NT2/D1 (cell line): ENCODE results near the gene MYOF.
"Not testable (repeated sequence)": the region's sequence is repeated elsewhere in the genome, so short reads cannot be mapped to it uniquely, and the experiment has no call there.

Experiments
- DNase-seq: peaks from one replicate; pipeline ENCODE4 v3.0.0-alpha.2; 2011; ENCODE audit warnings: low read depth, low spot score
- H3K27me3 ChIP-seq: 2 replicates; pipeline ENCODE4 v1.6.0; 2011; ENCODE audit warnings: mild to moderate bottlenecking; ENCODE audit not compliant: insufficient read length, insufficient read depth
- H3K36me3 ChIP-seq: 2 replicates; pipeline ENCODE4 v1.6.1; 2011; ENCODE audit warnings: mild to moderate bottlenecking, low read length, mixed read lengths; ENCODE audit not compliant: insufficient read depth, insufficient read length
- H3K4me1 ChIP-seq: 2 replicates; pipeline ENCODE4 v1.5.1; 2011; ENCODE audit not compliant: insufficient read depth, insufficient read length
- H3K4me3 ChIP-seq: 2 replicates; pipeline ENCODE4 v1.5.1; 2011; ENCODE audit warnings: low read depth; ENCODE audit not compliant: insufficient read length
- H3K9ac ChIP-seq: 2 replicates; pipeline ENCODE4 v1.6.0; 2011; ENCODE audit warnings: low read depth; ENCODE audit not compliant: insufficient read length
- H3K9me3 ChIP-seq: 2 replicates; pipeline ENCODE4 v1.5.1; 2011; ENCODE audit warnings: mild to moderate bottlenecking, low read length; ENCODE audit not compliant: insufficient read depth
- SUZ12 ChIP-seq: IDR thresholded peaks from 2 replicates; pipeline ENCODE4 v1.6.1; 2011; ENCODE audit not compliant: insufficient read length, insufficient read depth; ENCODE audit errors: extremely low read depth
- YY1 ChIP-seq: IDR thresholded peaks from 2 replicates; pipeline ENCODE4 v1.6.1; 2011; ENCODE audit not compliant: insufficient read length, insufficient read depth
- ZNF274 ChIP-seq: IDR thresholded peaks from 2 replicates; pipeline ENCODE4 v1.6.1; 2011; ENCODE audit warnings: mild to moderate bottlenecking, low read depth, low read length

The MYOF gene

GRCh38 chr10:93364966-93365365, 117.2 kb downstream of the MYOF start:
- DNase-seq = no peak
- H3K4me3 ChIP-seq = no peak overlapping the region
- H3K36me3 ChIP-seq = peaks cover 75% of the 10 kb centered on the region
- TF ChIP-seq SUZ12 = no peak
- TF ChIP-seq ZNF274 = no peak
- TF ChIP-seq YY1 = no peak
- peaks cover 6% of the 10 kb centered on the region; the same call in 1 of the 2 replicates for H3K9me3 ChIP-seq
- H3K4me1 ChIP-seq = no peaks in the 10 kb centered on the region
- no peaks in the 10 kb centered on the region for H3K27me3 ChIP-seq
- H3K9ac ChIP-seq = no peak overlapping the region

DNA sequence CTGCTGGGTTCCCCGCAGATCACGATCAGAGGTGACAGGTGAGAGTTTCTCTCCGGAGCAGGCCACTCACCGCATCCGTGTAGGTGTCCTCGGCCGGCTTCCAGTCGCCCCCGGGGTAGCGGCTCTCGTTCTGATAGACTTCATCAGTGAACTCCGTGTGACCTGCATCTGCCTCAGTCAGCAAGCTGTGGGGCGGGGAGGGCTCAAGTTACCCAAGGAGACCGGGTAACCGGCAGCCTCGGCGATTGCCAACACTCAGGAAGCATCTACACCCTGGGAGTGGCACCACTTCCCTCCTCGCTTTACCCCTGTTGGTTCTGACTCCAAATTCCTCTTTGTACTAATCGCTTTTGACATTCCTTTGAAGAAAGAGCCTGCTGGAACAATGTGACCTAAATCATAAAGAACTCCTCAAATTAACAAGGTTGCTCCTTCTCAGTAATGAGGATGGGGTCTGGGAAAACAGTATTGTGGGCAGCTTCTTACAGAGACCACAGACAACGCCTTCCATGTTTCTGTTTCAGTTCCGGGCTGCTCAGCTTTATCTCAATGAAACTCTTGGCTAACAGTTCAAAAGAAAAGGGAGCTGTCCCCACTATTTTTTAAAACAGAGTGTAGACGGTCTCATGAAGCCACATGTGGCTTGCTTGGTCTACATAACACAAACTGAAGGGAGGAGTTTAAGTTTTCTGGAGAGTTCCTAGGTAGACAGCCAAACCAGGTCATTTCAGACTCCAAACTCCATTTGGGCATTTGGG, 118.1 kb downstream of the MYOF start:
- no peak for TF ChIP-seq YY1
- no peak for TF ChIP-seq ZNF274
- no peak for TF ChIP-seq SUZ12

GRCh38 chr10:93358398-93358797, 123.7 kb downstream of the MYOF start:
- not testable (repeated sequence) for H3K9ac ChIP-seq, H3K27me3 ChIP-seq, H3K9me3 ChIP-seq, H3K4me1 ChIP-seq, H3K4me3 ChIP-seq, DNase-seq
- peaks cover 61% of the 10 kb centered on the region for H3K36me3 ChIP-seq

More for the DNA sequence above, 118.1 kb downstream of the MYOF start:
- Histone ChIP-seq H3K4me1 (no peaks in the 10 kb centered on the region), H3K9me3 (peaks cover 6% of the 10 kb centered on the region; the same call in 1 of the 2 replicates), H3K9ac (no peak overlapping the region), H3K27me3 (no peaks in the 10 kb centered on the region), H3K36me3 (peaks cover 77% of the 10 kb centered on the region), H3K4me3 (no peak overlapping the region)
- DNase-seq = no peak

GRCh38 chr10:93357680-93358079, 124.5 kb downstream of the MYOF start:
- Histone ChIP-seq H3K27me3 (no peaks in the 10 kb centered on the region), H3K36me3 (peaks cover 58% of the 10 kb centered on the region), H3K9ac (no peak overlapping the region), H3K4me1 (no peaks in the 10 kb centered on the region), H3K9me3 (no peaks in the 10 kb centered on the region; the same call in 1 of the 2 replicates), H3K4me3 (no peak overlapping the region)
- TF ChIP-seq SUZ12 (no peak), YY1 (no peak), ZNF274 (no peak)
- no peak for DNase-seq

GRCh38 chr10:93356516-93356915, 125.6 kb downstream of the MYOF start:
- no peak for TF ChIP-seq YY1
- no peak for DNase-seq
- H3K9ac ChIP-seq = no peak overlapping the region
- no peaks in the 10 kb centered on the region for H3K4me1 ChIP-seq
- no peaks in the 10 kb centered on the region; the same call in 1 of the 2 replicates for H3K9me3 ChIP-seq
- H3K36me3 ChIP-seq = peaks cover 68% of the 10 kb centered on the region
- no peak overlapping the region for H3K4me3 ChIP-seq
- no peaks in the 10 kb centered on the region for H3K27me3 ChIP-seq

- Histone ChIP-seq H3K36me3 (peaks cover 76% of the 10 kb centered on the region), H3K4me3 (no peak overlapping the region), H3K27me3 (no peaks in the 10 kb centered on the region), H3K9ac (no peak overlapping the region), H3K9me3 (no peaks in the 10 kb centered on the region), H3K4me1 (no peaks in the 10 kb centered on the region)
- DNase-seq = no peak
- TF ChIP-seq ZNF274 (no peak), YY1 (no peak), SUZ12 (no peak)
These were observed 129.3 kb downstream of the MYOF start for GRCh38 chr10:93352638-93353383.

DNA sequence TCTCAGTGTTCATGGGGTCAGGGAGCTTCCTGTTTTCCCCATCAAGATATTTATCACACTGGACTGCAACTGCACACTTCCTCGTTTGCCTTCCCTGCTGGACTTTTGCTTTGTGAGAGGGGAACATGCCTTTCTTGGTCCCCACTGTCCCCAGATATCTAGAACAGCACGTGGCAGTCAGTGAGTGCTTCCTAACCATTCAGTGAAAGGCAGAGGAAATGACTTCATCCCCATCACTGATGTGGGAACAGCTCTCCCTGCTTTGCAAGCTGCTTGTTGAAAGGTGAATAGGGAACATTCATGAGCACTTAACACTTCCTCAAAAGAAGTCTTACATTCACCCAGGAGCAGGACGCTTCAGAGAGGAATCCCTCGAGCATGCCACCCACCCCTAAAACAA, 135.4 kb downstream of the MYOF start:
- TF ChIP-seq SUZ12 (no peak), ZNF274 (no peak), YY1 (no peak)
- H3K4me1 ChIP-seq = no peaks in the 10 kb centered on the region
- H3K9me3 ChIP-seq = no peaks in the 10 kb centered on the region
- no peaks in the 10 kb centered on the region for H3K27me3 ChIP-seq
- H3K4me3 ChIP-seq = no peak overlapping the region
- peaks cover 66% of the 10 kb centered on the region for H3K36me3 ChIP-seq
- H3K9ac ChIP-seq = no peak overlapping the region
- DNase-seq = peak; percentile 60
